AG04449 (cell line): ENCODE data around the gene PRR29.

Source experiments
- CTCF ChIA-PET: fragments of 350-600 bp; formaldehyde crosslinking; extraction: SDS; loops from one replicate; lab custom pipeline; 2021; ENCODE audit warnings: antibody characterized with exemption; lab: Yijun Ruan, JAX
- POLR2A ChIA-PET: fragments of 400-600, 350-600 bp; formaldehyde crosslinking; extraction: SDS; loops from one replicate; lab custom pipeline; 2020; ENCODE audit warnings: antibody characterized with exemption, inconsistent platforms; lab: Yijun Ruan, JAX
- DNase-seq: peaks from one replicate; pipeline ENCODE4 v3.0.0-alpha.2; 2010; ENCODE audit warnings: low read depth, low spot score
- H3K4me3 ChIP-seq: 2 replicates; pipeline ENCODE4 v1.5.1; 2011; ENCODE audit warnings: low read depth, mild to moderate bottlenecking, control low read depth, low read length
- CTCF ChIP-seq: IDR thresholded peaks from one replicate; pipeline ENCODE4 v1.5.1; 2011; ENCODE audit warnings: mild to moderate bottlenecking, moderate library complexity, low read length, control low read depth, inconsistent platforms; ENCODE audit not compliant: insufficient read depth; ENCODE audit errors: missing control alignments

PRR29 gene

DNA sequence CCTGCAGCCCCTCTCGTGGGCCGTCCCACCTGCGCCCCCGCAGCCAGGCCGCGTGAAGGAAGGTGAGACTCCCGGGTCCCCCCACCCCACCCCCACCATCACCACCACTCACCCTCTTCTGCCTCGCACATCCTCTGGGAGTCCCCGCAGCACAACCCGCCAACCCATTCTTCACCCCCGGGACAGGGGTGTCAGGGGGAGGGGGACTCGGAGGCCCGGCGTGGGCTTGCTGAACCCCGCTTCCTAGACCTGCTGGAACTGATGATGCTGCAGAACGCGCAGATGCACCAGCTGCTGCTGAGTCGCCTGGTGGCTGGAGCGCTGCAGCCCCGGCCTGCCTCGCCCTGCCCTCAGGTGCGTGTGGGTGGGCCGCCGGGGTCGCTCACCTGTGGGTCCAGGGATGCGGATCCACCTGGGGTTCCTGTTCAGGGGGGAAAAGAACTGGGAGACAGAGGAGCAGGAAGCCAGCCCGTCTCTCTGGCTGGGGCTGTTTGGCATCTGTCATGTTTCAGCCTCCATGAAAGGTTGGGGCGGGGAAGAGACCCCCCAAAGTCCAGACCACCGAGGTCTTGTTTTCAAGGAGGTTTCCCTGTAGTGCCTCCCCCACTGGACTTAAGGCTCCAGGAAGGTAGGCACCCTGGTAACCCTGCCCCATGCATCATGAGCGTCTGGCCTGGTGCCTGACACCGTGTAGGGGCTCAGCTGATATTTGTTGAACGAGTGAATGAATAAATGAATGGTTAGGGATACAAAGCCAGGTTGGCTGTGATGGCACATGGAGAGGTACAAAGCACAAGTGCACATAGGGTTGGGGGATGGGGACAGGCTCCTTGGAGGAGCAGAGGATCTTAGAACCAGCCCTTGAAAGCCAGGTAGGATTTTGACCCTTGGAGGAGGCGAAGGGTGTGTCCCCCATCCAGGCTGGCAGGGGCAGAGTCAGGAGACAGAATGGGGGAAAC is 849 bp downstream of the PRR29 start:
- peak overlapping the region; percentile 71 for H3K4me3 ChIP-seq
- CTCF ChIA-PET, result interaction anchor here (0.6 to 2.6 kb wide), 8 partner anchors 9 to 110 kb away, joined by 3 to 11 read pairs (median 4); partner anchors contain the start of gene GH1

GRCh38 chr17:63999680-64000531 is 1.8 kb downstream of the PRR29 start:
- POLR2A ChIA-PET, result interaction anchor here (0.7 kb wide), 1 partner anchor 14 kb away, joined by 4 read pairs; no protein-coding TSS in a partner anchor

More for the DNA sequence above, 849 bp downstream of the PRR29 start:
- DNase-seq, result no peak
- no peak for TF ChIP-seq CTCF
- POLR2A ChIA-PET, result no interaction called here

DNA sequence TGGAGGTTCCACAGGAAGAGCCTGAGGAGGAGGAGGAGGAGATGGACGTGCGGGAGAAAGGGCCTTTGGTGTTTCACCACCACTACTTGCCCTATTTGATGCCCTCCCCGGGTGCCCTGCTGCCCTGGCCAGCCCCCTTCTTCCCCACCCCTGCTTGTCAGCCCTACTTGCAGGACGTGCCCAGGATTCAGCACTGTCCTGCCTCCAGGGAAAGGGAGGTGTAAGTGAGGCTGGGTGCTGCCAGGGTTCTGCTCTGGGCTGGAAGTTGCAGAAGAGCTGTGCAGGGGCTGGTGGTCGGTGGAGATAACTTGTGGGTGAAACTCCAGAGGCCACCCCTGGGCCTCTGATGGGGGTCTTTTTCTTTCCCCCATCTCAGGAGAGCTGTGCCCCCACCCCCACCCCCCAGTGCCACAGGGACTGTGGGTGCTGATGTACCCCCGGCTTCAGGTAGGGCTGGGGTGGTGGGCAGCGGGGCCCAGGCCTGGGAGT is 3.0 kb downstream of the PRR29 start:
- TF ChIP-seq CTCF, result no peak
- ChIA-PET POLR2A (no interaction called here), CTCF (interaction anchor here (1.0 to 1.6 kb wide), 5 partner anchors 10 to 133 kb away, joined by 3 to 7 read pairs (median 4); partner anchors contain the start of gene CSHL1)
- no peak overlapping the region for H3K4me3 ChIP-seq
- no peak for DNase-seq

More at GRCh38 chr17:63999680-64000531, 1.8 kb downstream of the PRR29 start:
- CTCF ChIA-PET, result interaction anchor here (1.0 to 1.7 kb wide), 4 partner anchors 9 to 134 kb away, joined by 3 to 4 read pairs (median 4); no protein-coding TSS in a partner anchor
- no peak for DNase-seq
- H3K4me3 ChIP-seq, result no peak overlapping the region
- no peak for TF ChIP-seq CTCF

GRCh38 chr17:64001763-64002529 is 3.8 kb downstream of the PRR29 start:
- TF ChIP-seq CTCF, result no peak
- CTCF ChIA-PET, result interaction anchor here (0.9 to 1.6 kb wide), 7 partner anchors 11 to 132 kb away, joined by 3 to 7 read pairs (median 3); partner anchors contain the start of gene CSHL1
- no peak for DNase-seq

DNA sequence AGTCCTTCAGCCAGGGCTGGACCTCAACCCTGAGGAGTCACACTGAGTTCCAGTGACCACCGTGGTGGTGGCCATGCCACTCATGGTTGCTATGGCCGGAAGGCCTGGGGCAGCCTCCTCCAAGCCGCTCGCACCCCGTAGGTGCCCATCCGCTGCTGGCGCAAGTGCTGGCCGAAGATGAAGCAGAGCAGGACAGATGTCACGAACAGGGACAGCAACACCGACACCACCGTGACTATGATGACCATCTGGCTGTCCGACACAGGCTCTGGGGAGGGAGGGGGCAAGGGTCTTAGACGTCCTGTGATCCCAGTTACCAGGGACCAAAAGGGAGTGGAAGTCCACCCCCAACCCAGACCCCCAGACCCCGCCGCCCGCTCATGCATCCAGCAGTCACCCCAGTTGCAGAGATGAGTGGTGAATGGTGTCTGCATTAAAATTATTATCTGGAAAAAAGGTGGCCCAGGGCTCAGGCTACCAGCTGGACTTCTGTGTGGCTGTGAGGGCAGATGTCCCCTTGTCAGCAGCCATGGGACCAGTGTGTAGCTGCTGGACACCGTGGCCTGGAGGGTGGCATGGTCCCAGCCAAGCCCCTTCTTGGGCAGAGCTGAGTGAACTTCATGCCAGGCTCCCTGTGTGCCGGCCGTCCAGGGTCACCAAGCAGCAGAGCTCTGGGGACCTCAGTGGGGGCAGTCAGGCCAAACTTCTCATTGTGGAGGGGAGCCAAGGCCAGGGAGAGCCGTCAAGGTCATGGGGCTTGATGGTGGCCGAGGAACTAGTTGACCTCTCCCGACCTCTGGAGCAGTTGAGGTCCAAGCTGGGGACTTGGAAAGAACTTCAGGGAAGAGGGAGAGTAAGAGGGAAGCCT is 4.7 kb downstream of the PRR29 start:
- POLR2A ChIA-PET, result no interaction called here
- CTCF ChIA-PET, result interaction anchor here (0.9 to 1.9 kb wide), 6 partner anchors 8 to 84 kb away, joined by 3 to 7 read pairs (median 4); partner anchors contain the start of gene GH1
- DNase-seq, result no peak
- H3K4me3 ChIP-seq, result no peak overlapping the region
- no peak for TF ChIP-seq CTCF

More at GRCh38 chr17:64001763-64002529, 3.8 kb downstream of the PRR29 start:
- POLR2A ChIA-PET, result no interaction called here
- H3K4me3 ChIP-seq, result no peak overlapping the region
